Endothelial cell of umbilical vein (primary cell): Measurements from ENCODE around the gene LMTK2. TPM values are rescaled to one million over a fixed set of nuclear protein-coding genes. Genes with fewer than 3 reads are reported as not detected.

Experiments used
- BruUV-seq: library from RNA; stranded (reverse); fragments of 400-500 nt; replicated peaks from 2 replicates; lab custom pipeline; 2021; lab: Mats Ljungman, UMichigan
- CTCF ChIA-PET: fragments of 300-600, 350-600 bp; sonication (Branson Sonifier 250); formaldehyde crosslinking; loops from one replicate; lab custom pipeline; 2021; ENCODE audit warnings: antibody characterized with exemption, inconsistent platforms; lab: Charles Lee
- POLR2A ChIA-PET: fragments of 300-600, 350-600 bp; sonication (Branson Sonifier 250); formaldehyde crosslinking; loops from one replicate; lab custom pipeline; 2021; ENCODE audit warnings: antibody characterized with exemption, inconsistent platforms; lab: Charles Lee
- DNase-seq: peaks from one replicate; pipeline ENCODE4 v3.0.0-alpha.2; 2011; ENCODE audit warnings: low read depth, low spot score
- FAIRE-seq: peaks from 2 replicates; lab custom pipeline; 2011; peaks lifted over from hg19 to GRCh38; lab: Jason Lieb, UNC
- H2AFZ ChIP-seq: 2 replicates; pipeline ENCODE4 v1.6.0; 2012; ENCODE audit warnings: low read depth, low read length, control low read depth, inconsistent platforms
- H3K27ac ChIP-seq: 2 replicates; pipeline ENCODE4 v1.5.1; 2011; ENCODE audit warnings: low read depth, mild to moderate bottlenecking, control low read depth, low read length, moderate library complexity; ENCODE audit not compliant: insufficient read depth
- H3K27me3 ChIP-seq, 2 experiments: 2 replicates each; pipeline versions ENCODE4 v1.6.0 to v1.6.1; 2011; ENCODE audit warnings: low read length in 2 of 2, mixed read lengths in 1 of 2; ENCODE audit not compliant: control insufficient read depth in 2 of 2, insufficient read depth in 2 of 2
- H3K36me3 ChIP-seq, 2 experiments: 2 replicates in 1 of 2; 3 replicates in 1 of 2; pipeline ENCODE4 v1.5.1; 2011; ENCODE audit warnings: low read length in 2 of 2, mild to moderate bottlenecking in 1 of 2, moderate library complexity in 1 of 2; ENCODE audit not compliant: control insufficient read depth in 2 of 2, insufficient read depth in 2 of 2; ENCODE audit errors: extremely low read depth in 1 of 2
- H3K4me1 ChIP-seq: 3 replicates; pipeline ENCODE4 v1.5.1; 2011; ENCODE audit warnings: mild to moderate bottlenecking, low read length; ENCODE audit not compliant: control insufficient read depth, insufficient read depth; ENCODE audit errors: extremely low read depth
- H3K4me2 ChIP-seq: 2 replicates; pipeline ENCODE4 v1.6.1; 2011; ENCODE audit warnings: low read length, control low read depth, mixed read lengths; ENCODE audit not compliant: insufficient read depth
- H3K4me3 ChIP-seq, 3 experiments: fragments of 200-600 bp in 1 of 3; sonication (generic), shearing (Covaris generic) in 1 of 3; replicated peaks in 1 of 3; 2 replicates each; pipeline ENCODE4 v1.5.1; 2011 to 2016; ENCODE audit warnings: control low read depth in 3 of 3, low read length in 3 of 3, mild to moderate bottlenecking in 2 of 3, inconsistent platforms in 1 of 3, low read depth in 1 of 3, moderate library complexity in 1 of 3; ENCODE audit not compliant: insufficient read depth in 1 of 3
- H3K79me2 ChIP-seq: 2 replicates; pipeline ENCODE4 v1.6.0; 2012; ENCODE audit warnings: low read length, inconsistent platforms; ENCODE audit not compliant: control insufficient read depth, insufficient read depth
- H3K9ac ChIP-seq: replicated peaks from 2 replicates; pipeline ENCODE3; 2011; ENCODE audit warnings: low read length, control low read depth; ENCODE audit not compliant: insufficient read depth; ENCODE audit errors: extremely low read depth
- H3K9me1 ChIP-seq: replicated peaks from 3 replicates; pipeline ENCODE4 v1.6.0; 2011; ENCODE audit warnings: mild to moderate bottlenecking, low read length; ENCODE audit not compliant: control insufficient read depth, insufficient read depth; ENCODE audit errors: extremely low read depth
- H3K9me3 ChIP-seq: replicated peaks from 2 replicates; pipeline ENCODE4 v1.5.1; 2012; ENCODE audit warnings: low read length, inconsistent platforms; ENCODE audit not compliant: control insufficient read depth, insufficient read depth
- H4K20me1 ChIP-seq: replicated peaks from 2 replicates; pipeline ENCODE3; 2011; ENCODE audit warnings: mild to moderate bottlenecking, low read length; ENCODE audit not compliant: control insufficient read depth, insufficient read depth; ENCODE audit errors: extremely low read depth
- EZH2 ChIP-seq: IDR thresholded peaks from 2 replicates; pipeline ENCODE4 v1.6.1; 2012; ENCODE audit warnings: borderline replicate concordance, low read depth, mild to moderate bottlenecking, moderate library complexity, low read length, inconsistent platforms; ENCODE audit not compliant: severe bottlenecking
- FOS ChIP-seq: IDR thresholded peaks from 2 replicates; pipeline ENCODE4 v1.6.1; 2011; ENCODE audit warnings: mild to moderate bottlenecking, low read length, moderate library complexity, borderline replicate concordance; ENCODE audit not compliant: insufficient read depth
- GATA2 ChIP-seq: IDR thresholded peaks from 2 replicates; pipeline ENCODE4 v1.7.0; 2011; ENCODE audit warnings: low read depth, mild to moderate bottlenecking, moderate library complexity, mixed read lengths, low read length; ENCODE audit not compliant: insufficient read length, insufficient read depth
- JUN ChIP-seq: IDR thresholded peaks from 2 replicates; pipeline ENCODE4 v1.6.1; 2011; ENCODE audit warnings: borderline replicate concordance, low read depth; ENCODE audit not compliant: insufficient read length, insufficient read depth
- MYC ChIP-seq: IDR thresholded peaks from one replicate; pipeline ENCODE4 v1.6.1; 2011; ENCODE audit warnings: mild to moderate bottlenecking, low read depth, low read length
- POLR2A ChIP-seq: IDR thresholded peaks from 2 replicates; pipeline ENCODE4 v1.6.1; 2012; ENCODE audit warnings: low read depth, mild to moderate bottlenecking, control low read depth, low read length
- POLR2AphosphoS5 ChIP-seq: IDR thresholded peaks from 2 replicates; pipeline ENCODE4 v1.6.1; 2012; ENCODE audit warnings: low read depth, mild to moderate bottlenecking, control low read depth, low read length, moderate library complexity; ENCODE audit not compliant: insufficient read depth
- dilution Hi-C: fragments of 300-500 bp; cut with MboI; formaldehyde crosslinking; loops from one replicate; pipeline ENCODE4 v1.15.0; 2019; ENCODE audit warnings: low sequenced_read_pairs; ENCODE audit not compliant: extremely low pct_ligation_motif_present
- intact Hi-C: fragments of 100-400 bp; cut with micrococcal nuclease; formaldehyde crosslinking; loops from one replicate; pipeline ENCODE4 v1.10.0; 2022
- polyA plus RNA-seq, 4 experiments: library from polyadenylated mRNA; depleted of rRNA in 3 of 4; stranded (reverse) in 3 of 4; unstranded in 1 of 4; fragments of >200 nt; gene quantifications; 2 replicates each; pipeline versions ENCODE4 v1.2.1 to v1.2.3, GENCODE V29; 2011 to 2012; ENCODE audit warnings: missing spikeins in 1 of 4
- total RNA-seq: library from RNA; stranded (reverse); gene quantifications from 2 replicates; pipeline ENCODE4 v1.2.3, GENCODE V29; 2021
- TF ChIP-seq, protein P1 (sequence below): IDR thresholded peaks from 2 replicates; pipeline ENCODE4 v1.6.1; 2011; ENCODE audit not compliant: insufficient read depth, insufficient read length
- TF ChIP-seq, protein P2 (sequence below), 2 donors: IDR thresholded peaks; 1 replicate in 1 of 2; 2 replicates in 1 of 2; pipeline ENCODE4 v1.5.1; 2011; ENCODE audit warnings: low read length in 2 of 2, mild to moderate bottlenecking in 2 of 2, moderate library complexity in 2 of 2, control low read depth in 1 of 2, inconsistent platforms in 1 of 2, low read depth in 1 of 2; ENCODE audit not compliant: insufficient read depth in 1 of 2; ENCODE audit errors: extremely low read depth in 1 of 2

The LMTK2 gene
- total and polyA plus RNA-seq, 2 donors (not counting 3 experiments of a cell fraction or from before 2014, with no cell fraction given): 5.9 to 13.8 TPM

DNA sequence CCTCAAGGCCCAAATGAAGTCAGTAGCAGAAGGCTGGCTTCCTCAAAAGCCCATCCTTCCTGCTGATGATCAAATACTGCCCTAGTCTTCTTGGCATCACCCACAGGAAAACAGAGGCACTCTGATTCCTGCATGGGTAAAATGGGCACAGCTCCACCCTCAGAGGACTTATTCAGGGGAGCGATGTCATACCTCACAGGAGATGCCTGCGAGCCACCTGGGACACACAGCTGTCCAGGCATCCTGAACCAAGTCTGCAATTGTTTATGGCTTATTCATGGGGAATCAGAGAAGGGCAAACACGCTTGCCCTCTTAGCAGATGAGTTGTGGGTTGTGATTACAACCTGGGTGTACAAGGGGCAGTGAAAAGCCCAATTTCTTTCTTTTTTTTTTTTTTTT lies 22.0 kb upstream of the LMTK2 start:
- H3K27me3 ChIP-seq: no peaks in the 10 kb centered on the region
- FAIRE-seq (no peak), DNase-seq (no peak)
- no peaks in the 10 kb centered on the region for H3K4me1 ChIP-seq
- H2AFZ ChIP-seq: no peak overlapping the region
- no peak overlapping the region for H3K4me2 ChIP-seq
- intact Hi-C loops (no loop called here), dilution Hi-C loops (no loop called here)
- H3K79me2 ChIP-seq: no peaks in the 10 kb centered on the region
- no peaks in the 10 kb centered on the region for H4K20me1 ChIP-seq
- H3K9ac ChIP-seq: no peak overlapping the region
- no TSS peak for BruUV-seq
- no peak overlapping the region for H3K27ac ChIP-seq
- ChIA-PET POLR2A (no interaction called here), CTCF (interaction anchor here (1.3 kb wide), 1 partner anchor 12 kb away, joined by 5 read pairs; no protein-coding TSS in a partner anchor)
- TF ChIP-seq POLR2AphosphoS5 (no peak), FOS (no peak), POLR2A (no peak), GATA2 (no peak), EZH2 (no peak), MYC (no peak), JUN (no peak)
- TF ChIP-seq, protein P1, sequence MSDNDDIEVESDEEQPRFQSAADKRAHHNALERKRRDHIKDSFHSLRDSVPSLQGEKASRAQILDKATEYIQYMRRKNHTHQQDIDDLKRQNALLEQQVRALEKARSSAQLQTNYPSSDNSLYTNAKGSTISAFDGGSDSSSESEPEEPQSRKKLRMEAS: no peak
- TF ChIP-seq, protein P2, sequence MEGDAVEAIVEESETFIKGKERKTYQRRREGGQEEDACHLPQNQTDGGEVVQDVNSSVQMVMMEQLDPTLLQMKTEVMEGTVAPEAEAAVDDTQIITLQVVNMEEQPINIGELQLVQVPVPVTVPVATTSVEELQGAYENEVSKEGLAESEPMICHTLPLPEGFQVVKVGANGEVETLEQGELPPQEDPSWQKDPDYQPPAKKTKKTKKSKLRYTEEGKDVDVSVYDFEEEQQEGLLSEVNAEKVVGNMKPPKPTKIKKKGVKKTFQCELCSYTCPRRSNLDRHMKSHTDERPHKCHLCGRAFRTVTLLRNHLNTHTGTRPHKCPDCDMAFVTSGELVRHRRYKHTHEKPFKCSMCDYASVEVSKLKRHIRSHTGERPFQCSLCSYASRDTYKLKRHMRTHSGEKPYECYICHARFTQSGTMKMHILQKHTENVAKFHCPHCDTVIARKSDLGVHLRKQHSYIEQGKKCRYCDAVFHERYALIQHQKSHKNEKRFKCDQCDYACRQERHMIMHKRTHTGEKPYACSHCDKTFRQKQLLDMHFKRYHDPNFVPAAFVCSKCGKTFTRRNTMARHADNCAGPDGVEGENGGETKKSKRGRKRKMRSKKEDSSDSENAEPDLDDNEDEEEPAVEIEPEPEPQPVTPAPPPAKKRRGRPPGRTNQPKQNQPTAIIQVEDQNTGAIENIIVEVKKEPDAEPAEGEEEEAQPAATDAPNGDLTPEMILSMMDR (IDR thresholded peaks at IDR 0.05; ENCODE audit: extremely low read depth in 1 of 2, insufficient read depth in 1 of 2, low read depth in 1 of 2, low read length in 2 of 2): no peak
- H3K9me1 ChIP-seq: no peaks in the 10 kb centered on the region
- no peak overlapping the region for H3K4me3 ChIP-seq
- H3K9me3 ChIP-seq: no peaks in the 10 kb centered on the region
- H3K36me3 ChIP-seq: no peaks in the 10 kb centered on the region
